Endodermal cell (in vitro differentiated cells): ENCODE data around the gene ABHD4. TPM values are rescaled to one million over a fixed set of nuclear protein-coding genes. Genes with fewer than 3 reads are reported as not detected.

ENCODE experiments used
- DNase-seq: peaks from one replicate; pipeline ENCODE4 v3.0.0-alpha.2; 2017
- H3K27ac ChIP-seq: 2 replicates; pipeline ENCODE4 v1.5.1; 2013; ENCODE audit warnings: mild to moderate bottlenecking, low read depth, low read length, moderate library complexity
- H3K27me3 ChIP-seq: 2 replicates; pipeline ENCODE4 v1.6.1; 2013; ENCODE audit warnings: mild to moderate bottlenecking, low read length, moderate library complexity; ENCODE audit not compliant: insufficient read depth, control insufficient read depth, poor library complexity, severe bottlenecking
- H3K36me3 ChIP-seq: 2 replicates; pipeline ENCODE4 v1.7.0; 2013; ENCODE audit warnings: mild to moderate bottlenecking, low read length, moderate library complexity; ENCODE audit not compliant: control insufficient read depth, insufficient read depth
- H3K4me1 ChIP-seq: one replicate; pipeline ENCODE4 v1.7.0; 2013; ENCODE audit warnings: low read length; ENCODE audit not compliant: control insufficient read depth, insufficient read depth
- H3K4me3 ChIP-seq: 2 replicates; pipeline ENCODE4 v1.5.1; 2013; ENCODE audit warnings: mild to moderate bottlenecking, low read length, moderate library complexity
- H3K9ac ChIP-seq: 2 replicates; pipeline ENCODE4 v1.6.1; 2013; ENCODE audit warnings: mild to moderate bottlenecking, low read length, moderate library complexity; ENCODE audit not compliant: poor library complexity, severe bottlenecking; ENCODE audit errors: extremely low read depth
- H3K9me3 ChIP-seq: 2 replicates; pipeline ENCODE4 v1.6.1; 2013; ENCODE audit warnings: mild to moderate bottlenecking, low read length, moderate library complexity; ENCODE audit not compliant: control insufficient read depth
- H3K27ac Mint-ChIP-seq: 2 replicates; pipeline ENCODE4 v1.8.0; 2020; ENCODE audit warnings: mixed read lengths
- H3K27me3 Mint-ChIP-seq: 2 replicates; pipeline ENCODE4 v1.8.0; 2021; ENCODE audit warnings: mild to moderate bottlenecking, mixed read lengths; ENCODE audit not compliant: insufficient read depth
- H3K36me3 Mint-ChIP-seq: 2 replicates; pipeline ENCODE4 v1.8.0; 2020; ENCODE audit warnings: low read depth, mixed read lengths
- H3K4me1 Mint-ChIP-seq: 2 replicates; pipeline ENCODE4 v1.8.0; 2020; ENCODE audit warnings: mixed read lengths
- H3K4me3 Mint-ChIP-seq: 2 replicates; pipeline ENCODE4 v1.8.0; 2020; ENCODE audit warnings: mild to moderate bottlenecking, moderate library complexity, mixed read lengths
- H3K9me3 Mint-ChIP-seq: 2 replicates; pipeline ENCODE4 v1.8.0; 2020; ENCODE audit warnings: mild to moderate bottlenecking, mixed read lengths
- CTCF ChIP-seq: fragments of 200-600 bp; sonication (generic); conservative IDR thresholded peaks from 2 replicates; pipeline ENCODE4 v1.5.0; 2021; ENCODE audit warnings: antibody characterized with exemption, mild to moderate bottlenecking
- WGBS, 2 experiments: methylation state at CpG; one replicate each; pipeline versions ENCODE4 v1.1.5 to v1.1.7; 2013; ENCODE audit warnings: missing lambda C conversion rate in 2 of 2, mixed read lengths in 1 of 2; ENCODE audit not compliant: insufficient coverage in 1 of 2, insufficient read length in 1 of 2; 5-methylcytosine and 5-hydroxymethylcytosine counted together
- total RNA-seq, 2 donors: library from RNA; stranded (reverse); fragmentation: NEBNext Ultra II Directional in 1 of 2; extraction: Animal tissue kit (Norgen Biotek cat#: 25700) in 1 of 2; gene quantifications; 2 replicates in 1 of 2; 3 replicates in 1 of 2; pipeline ENCODE4 v1.2.1, GENCODE V29; 2021

ABHD4 gene
- total RNA-seq, 2 donors from 2014 or later, result 68.3 to 77.7 TPM

- H3K9me3 Mint-ChIP-seq, result no peaks in the 10 kb centered on the region
- H3K36me3 Mint-ChIP-seq, result peaks cover 23% of the 10 kb centered on the region
- TF ChIP-seq CTCF, result no peak
- H3K27ac Mint-ChIP-seq, result peak overlapping the region; percentile 97
- H3K4me3 Mint-ChIP-seq, result peak overlapping the region; percentile 96
- H3K27me3 Mint-ChIP-seq, result no peaks in the 10 kb centered on the region
- Histone ChIP-seq H3K36me3 (peaks cover 27% of the 10 kb centered on the region), H3K27me3 (no peaks in the 10 kb centered on the region), H3K4me3 (peak overlapping the region; percentile 99), H3K27ac (peak overlapping the region; percentile 12), H3K4me1 (peaks cover 1% of the 10 kb centered on the region), H3K9ac (peak overlapping the region; percentile 84), H3K9me3 (no peaks in the 10 kb centered on the region)
- WGBS, 2 experiments, result 4 to 6% methylated on average over 13 to 16 of the region's 17 CpGs
- peaks cover 55% of the 10 kb centered on the region for H3K4me1 Mint-ChIP-seq
- DNase-seq, result no peak
Measured at GRCh38 chr14:22588526-22589095, 9.5 kb upstream of the ABHD4 start.

GRCh38 chr14:22589096-22589839 lies 8.8 kb upstream of the ABHD4 start, which contains the start of gene DAD1:
Gene DAD1 (minus strand): TSS chr14:22589224. CDS start chr14:22589157, 67 bp downstream.
- Mint-ChIP-seq H3K27ac (peak within 1 kb of the TSS; percentile 97), H3K4me1 (peaks cover 62% of the 10 kb centered on the region), H3K9me3 (no peaks in the 10 kb centered on the region), H3K27me3 (no peaks in the 10 kb centered on the region), H3K36me3 (peaks cover 21% of the 10 kb centered on the region), H3K4me3 (peak within 1 kb of the TSS; percentile 96)
- TF ChIP-seq CTCF, result no peak
- Histone ChIP-seq H3K27me3 (no peaks in the 10 kb centered on the region), H3K9me3 (no peaks in the 10 kb centered on the region), H3K27ac (peak within 1 kb of the TSS; percentile 93), H3K9ac (peak within 1 kb of the TSS; percentile 85), H3K36me3 (peaks cover 20% of the 10 kb centered on the region), H3K4me3 (peak within 1 kb of the TSS; percentile 99), H3K4me1 (peaks cover 8% of the 10 kb centered on the region)
- WGBS, 2 experiments, result 0 to 1% methylated on average over 30 to 44 of the region's 44 CpGs
- peak; percentile 100 for DNase-seq

GRCh38 chr14:22593189-22593588 lies 4.9 kb upstream of the ABHD4 start:
- no peaks in the 10 kb centered on the region for H3K36me3 Mint-ChIP-seq
- WGBS, 2 experiments, result 29 to 31% methylated on average over 3 of the region's 3 CpGs
- DNase-seq, result peak; percentile 73
- Histone ChIP-seq H3K9ac (no peak overlapping the region), H3K4me1 (peaks cover 26% of the 10 kb centered on the region), H3K27ac (no peak overlapping the region), H3K9me3 (no peaks in the 10 kb centered on the region), H3K27me3 (no peaks in the 10 kb centered on the region), H3K36me3 (no peaks in the 10 kb centered on the region), H3K4me3 (peak overlapping the region; percentile 48)
- no peaks in the 10 kb centered on the region for H3K27me3 Mint-ChIP-seq
- peak overlapping the region; percentile 72 for H3K27ac Mint-ChIP-seq
- TF ChIP-seq CTCF, result no peak
- H3K9me3 Mint-ChIP-seq, result no peaks in the 10 kb centered on the region
- peak overlapping the region; percentile 34 for H3K4me3 Mint-ChIP-seq
- peaks cover 69% of the 10 kb centered on the region for H3K4me1 Mint-ChIP-seq
